Sigmoid colon (tissue), 4 donors: ENCODE results near the gene AP3S1.

Source experiments
- EP300 ChIP-seq, 4 donors: sonication (generic); formaldehyde crosslinking; IDR thresholded peaks; one replicate each; pipeline ENCODE4 v1.6.1; 2017; ENCODE audit warnings: antibody characterized with exemption in 4 of 4
- POLR2A ChIP-seq, 2 donors: fragments of 450-650 bp; IDR thresholded peaks; one replicate each; pipeline ENCODE4 v1.6.1; 2016; ENCODE audit warnings: antibody characterized with exemption in 2 of 2, mild to moderate bottlenecking in 2 of 2, moderate library complexity in 2 of 2
- POLR2AphosphoS5 ChIP-seq, 4 donors: sonication (generic); formaldehyde crosslinking; IDR thresholded peaks; one replicate each; pipeline ENCODE4 v1.6.1; 2017; ENCODE audit warnings: antibody characterized with exemption in 4 of 4
- TF ChIP-seq, protein P1 (sequence below), 4 experiments: fragments of 450-650 bp in 3 of 4; fragments of 200-600 bp in 1 of 4; IDR thresholded peaks; one replicate each; pipeline ENCODE4 v1.5.1; 2016 to 2019; ENCODE audit warnings: antibody characterized with exemption in 4 of 4, mild to moderate bottlenecking in 3 of 4, moderate library complexity in 2 of 4

DNA sequence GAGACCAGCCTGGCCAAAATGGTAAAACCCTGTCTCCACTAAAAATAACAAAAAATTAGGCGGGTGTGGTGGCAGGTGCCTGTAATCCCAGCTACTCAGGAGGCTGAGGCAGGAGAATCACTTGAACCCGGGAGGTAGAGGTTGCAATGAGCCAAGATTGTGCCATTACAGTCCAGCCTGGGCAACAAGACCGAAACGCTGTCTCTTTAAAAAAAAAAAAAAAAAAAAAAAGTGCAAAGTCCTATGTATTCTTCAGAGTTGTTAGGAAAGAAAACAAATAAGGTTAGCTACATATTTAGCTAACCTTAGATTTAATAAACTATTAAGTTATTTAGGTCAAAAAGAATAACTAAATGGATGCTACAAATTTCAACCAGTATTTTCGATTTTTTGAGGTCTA, 11.8 kb upstream of the AP3S1 start:
- TF ChIP-seq, protein P1, sequence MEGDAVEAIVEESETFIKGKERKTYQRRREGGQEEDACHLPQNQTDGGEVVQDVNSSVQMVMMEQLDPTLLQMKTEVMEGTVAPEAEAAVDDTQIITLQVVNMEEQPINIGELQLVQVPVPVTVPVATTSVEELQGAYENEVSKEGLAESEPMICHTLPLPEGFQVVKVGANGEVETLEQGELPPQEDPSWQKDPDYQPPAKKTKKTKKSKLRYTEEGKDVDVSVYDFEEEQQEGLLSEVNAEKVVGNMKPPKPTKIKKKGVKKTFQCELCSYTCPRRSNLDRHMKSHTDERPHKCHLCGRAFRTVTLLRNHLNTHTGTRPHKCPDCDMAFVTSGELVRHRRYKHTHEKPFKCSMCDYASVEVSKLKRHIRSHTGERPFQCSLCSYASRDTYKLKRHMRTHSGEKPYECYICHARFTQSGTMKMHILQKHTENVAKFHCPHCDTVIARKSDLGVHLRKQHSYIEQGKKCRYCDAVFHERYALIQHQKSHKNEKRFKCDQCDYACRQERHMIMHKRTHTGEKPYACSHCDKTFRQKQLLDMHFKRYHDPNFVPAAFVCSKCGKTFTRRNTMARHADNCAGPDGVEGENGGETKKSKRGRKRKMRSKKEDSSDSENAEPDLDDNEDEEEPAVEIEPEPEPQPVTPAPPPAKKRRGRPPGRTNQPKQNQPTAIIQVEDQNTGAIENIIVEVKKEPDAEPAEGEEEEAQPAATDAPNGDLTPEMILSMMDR (IDR thresholded peaks at IDR 0.05), result no peak
- TF ChIP-seq POLR2AphosphoS5 (IDR thresholded peaks at IDR 0.05) (no peak), POLR2A (IDR thresholded peaks at IDR 0.05) (no peak), EP300 (IDR thresholded peaks at IDR 0.05) (no peak)
